ENCODE results near the gene KIAA0586.

The KIAA0586 gene

DNA sequence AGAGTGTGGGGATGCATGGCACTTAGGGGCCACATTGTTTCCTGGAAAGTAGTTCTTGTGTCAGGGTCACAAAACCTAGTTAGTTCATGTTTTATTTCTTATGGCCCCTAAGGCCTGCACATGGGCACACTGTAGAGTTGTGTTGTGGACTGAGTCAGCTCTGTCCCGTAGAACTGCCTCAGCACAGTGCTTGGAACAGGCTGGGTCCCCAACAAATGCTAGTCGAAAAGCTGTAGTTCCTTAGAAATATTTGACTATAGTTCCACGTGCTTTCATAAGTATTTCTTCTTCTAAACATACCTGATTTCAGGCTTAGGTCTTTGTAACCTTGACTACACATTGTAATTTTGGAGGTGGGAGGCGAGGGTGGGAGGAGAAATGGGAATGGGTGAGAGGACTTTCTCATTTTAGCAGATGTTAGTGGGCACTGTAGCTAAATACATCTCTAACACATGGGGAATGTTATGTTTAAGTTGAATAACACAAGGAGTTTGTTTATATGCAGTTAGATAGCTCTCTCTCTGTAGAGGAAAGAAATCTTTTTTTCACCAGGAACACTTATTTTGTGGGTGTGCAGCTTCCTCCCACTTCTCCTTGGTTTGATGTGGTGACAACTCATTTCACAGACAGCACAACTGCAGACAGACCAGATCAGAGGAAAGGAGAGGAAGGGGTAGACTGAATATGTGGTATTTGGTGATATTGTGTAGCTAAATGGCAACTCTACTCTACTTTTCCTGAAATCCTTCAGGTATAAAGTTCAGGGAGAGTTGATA is 170.7 kb downstream of the KIAA0586 start:
- no peak for DNase-seq (ENCODE audit: low read depth)

DNA sequence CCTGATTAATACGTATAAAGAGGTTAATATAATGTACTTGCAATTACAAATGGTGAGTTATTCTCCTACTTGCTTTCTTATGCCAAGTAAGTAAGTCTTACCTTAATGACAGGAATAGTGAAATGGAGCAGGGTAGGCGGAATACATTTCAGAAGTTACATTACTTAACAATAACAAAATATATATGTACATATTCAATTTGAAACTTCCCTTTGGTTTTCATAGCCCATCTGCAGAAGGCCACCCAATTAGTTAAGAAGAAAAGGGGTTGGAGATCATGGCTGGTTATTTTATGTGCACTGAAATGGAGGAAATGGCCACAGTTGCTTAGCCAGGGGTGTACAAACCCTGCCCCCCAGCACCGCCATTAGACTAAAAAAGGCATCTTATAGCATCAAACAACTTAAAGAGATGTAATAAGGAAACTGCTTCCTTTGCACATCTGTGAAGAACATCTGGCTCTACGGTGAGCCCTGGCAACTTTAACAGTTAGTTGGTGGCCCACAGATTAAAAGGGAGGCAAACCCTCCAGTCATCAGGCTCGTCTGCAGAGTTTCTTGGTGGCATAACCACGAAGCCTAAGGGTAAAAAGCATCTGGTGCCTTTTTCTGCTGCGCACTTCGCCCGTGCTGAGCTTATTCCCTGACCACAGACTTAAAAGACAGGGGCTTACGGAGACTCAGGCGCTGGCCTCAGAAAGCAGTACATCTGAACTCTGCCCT is 171.4 kb downstream of the KIAA0586 start:
- no peak for DNase-seq (ENCODE audit: low read depth)

DNA sequence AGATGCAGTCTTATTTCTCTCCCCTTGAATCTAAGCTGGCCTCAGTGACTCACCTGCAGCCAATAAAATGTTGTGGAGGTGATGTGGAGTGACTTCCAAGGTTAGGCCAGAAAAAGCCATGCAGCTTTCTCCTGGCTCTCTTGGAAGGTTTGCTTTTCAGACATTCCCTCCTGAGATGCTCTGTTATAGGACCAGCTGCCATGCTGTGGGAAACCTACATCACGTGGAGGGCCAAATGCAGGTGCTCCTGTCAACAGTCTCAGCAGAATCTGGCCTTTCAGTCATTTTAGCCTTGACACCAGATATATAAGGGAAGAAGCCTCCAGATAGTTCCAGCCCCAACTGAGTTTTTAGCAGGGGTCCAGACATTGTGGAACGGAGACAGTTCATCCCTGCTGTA is 172.2 kb downstream of the KIAA0586 start:
- DNase-seq (ENCODE audit: low read depth) = no peak
